Measurements from ENCODE around the gene EVPL.
"Not testable (repeated sequence)": the region's sequence is repeated elsewhere in the genome, so short reads cannot be mapped to it uniquely, and the experiment has no call there.

The EVPL gene

GRCh38 chr17:76044475-76045007 is 17.4 kb upstream of the EVPL start:
- not testable (repeated sequence) for H3K4me2 ChIP-seq (ENCODE audit: low read length); H3K4me3 ChIP-seq (ENCODE audit: low read length); H3K27me3 ChIP-seq (ENCODE audit: control insufficient read depth, insufficient read depth, low read length); H3K9ac ChIP-seq (ENCODE audit: low read depth, low read length); H3K9me3 ChIP-seq (replicated peaks; ENCODE audit: low read length)
- H3K4me1 ChIP-seq (ENCODE audit: control insufficient read depth, insufficient read depth, low read length), result peaks cover 15% of the 10 kb centered on the region
- H3K36me3 ChIP-seq (ENCODE audit: insufficient read depth, low read length), result peaks cover 89% of the 10 kb centered on the region

DNA sequence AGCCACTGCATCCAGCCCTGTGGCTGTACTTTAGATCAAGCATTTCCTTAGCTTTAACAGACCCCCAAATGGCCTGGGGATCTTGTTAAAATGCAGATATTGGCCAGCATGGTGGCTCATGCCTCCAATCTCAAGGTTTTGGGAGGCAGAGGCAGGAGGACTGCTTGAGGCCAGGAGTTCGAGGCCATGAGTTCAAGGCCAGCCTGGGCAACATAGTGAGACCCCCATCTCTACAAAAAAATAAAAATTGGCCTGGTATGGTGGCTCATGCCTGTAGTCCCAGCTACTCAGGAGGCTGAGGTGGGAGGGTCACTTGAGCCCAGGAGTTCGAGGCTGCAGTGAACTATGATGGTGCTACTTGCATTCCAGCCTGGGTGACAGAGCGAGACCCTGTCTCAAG is 15.8 kb upstream of the EVPL start:
- H3K4me3 ChIP-seq (ENCODE audit: low read length); H3K9ac ChIP-seq (ENCODE audit: low read depth, low read length); H3K9me3 ChIP-seq (replicated peaks; ENCODE audit: low read length); H3K4me2 ChIP-seq (ENCODE audit: low read length); H3K4me1 ChIP-seq (ENCODE audit: control insufficient read depth, insufficient read depth, low read length); H3K27me3 ChIP-seq (ENCODE audit: control insufficient read depth, insufficient read depth, low read length): not testable (repeated sequence)
- H3K36me3 ChIP-seq (ENCODE audit: insufficient read depth, low read length), result peaks cover 83% of the 10 kb centered on the region

DNA sequence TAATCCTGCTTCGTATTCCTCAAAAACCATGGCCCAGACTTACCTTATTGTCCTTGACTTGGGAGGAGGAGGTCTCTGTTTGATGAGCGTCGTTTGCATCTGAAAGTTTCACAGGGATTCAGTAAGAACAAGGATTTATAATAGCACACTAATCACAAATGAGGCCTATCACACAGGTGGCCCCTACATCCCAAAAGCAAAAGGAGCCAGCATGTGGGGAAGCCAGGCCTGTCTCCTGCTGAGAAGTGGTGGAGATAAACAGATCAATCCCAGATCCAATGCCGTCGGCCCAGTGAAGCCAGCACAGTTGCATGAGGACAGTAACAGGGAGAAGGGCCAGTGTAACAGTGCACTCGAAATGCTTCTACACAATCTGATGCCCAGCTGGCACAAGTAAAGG is 13.3 kb upstream of the EVPL start:
- peaks cover 64% of the 10 kb centered on the region for H3K36me3 ChIP-seq (ENCODE audit: insufficient read depth, low read length)
- H3K4me3 ChIP-seq (ENCODE audit: low read length), result no peak overlapping the region
- H3K9me3 ChIP-seq (replicated peaks; ENCODE audit: low read length), result no peaks in the 10 kb centered on the region
- no peaks in the 10 kb centered on the region for H3K27me3 ChIP-seq (ENCODE audit: control insufficient read depth, insufficient read depth, low read length)
- H3K9ac ChIP-seq (ENCODE audit: low read depth, low read length), result no peak overlapping the region
- H3K4me2 ChIP-seq (ENCODE audit: low read length), result no peak overlapping the region
- H3K4me1 ChIP-seq (ENCODE audit: control insufficient read depth, insufficient read depth, low read length), result no peaks in the 10 kb centered on the region

- H3K4me1 ChIP-seq (ENCODE audit: control insufficient read depth, insufficient read depth, low read length), result no peaks in the 10 kb centered on the region
- H3K9me3 ChIP-seq (replicated peaks; ENCODE audit: low read length), result no peaks in the 10 kb centered on the region
- H3K4me3 ChIP-seq (ENCODE audit: low read length), result no peak overlapping the region
- H3K9ac ChIP-seq (ENCODE audit: low read depth, low read length), result no peak overlapping the region
- no peaks in the 10 kb centered on the region for H3K27me3 ChIP-seq (ENCODE audit: control insufficient read depth, insufficient read depth, low read length)
- H3K4me2 ChIP-seq (ENCODE audit: low read length), result no peak overlapping the region
- H3K36me3 ChIP-seq (ENCODE audit: insufficient read depth, low read length), result peaks cover 52% of the 10 kb centered on the region
Measured at GRCh38 chr17:76039121-76039520, 12.0 kb upstream of the EVPL start.

DNA sequence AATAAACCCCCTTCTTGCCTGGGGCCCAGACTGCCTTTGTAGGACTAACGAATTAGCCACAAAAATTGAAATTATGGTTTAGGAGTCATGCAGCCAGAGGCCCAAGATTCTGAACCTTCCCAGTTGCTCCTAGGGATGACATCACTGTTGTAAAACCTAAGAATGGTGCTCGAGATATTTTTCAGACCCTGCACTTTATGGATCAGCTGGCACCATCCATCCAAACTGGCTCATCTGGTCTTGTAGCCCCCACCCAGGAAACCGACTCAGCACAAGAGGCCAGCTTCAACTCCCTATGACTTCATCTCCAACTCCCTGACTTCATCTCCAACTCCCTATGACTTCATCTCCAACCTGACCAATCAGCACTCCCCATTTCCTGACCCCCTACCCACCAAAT is 10.9 kb upstream of the EVPL start:
- Histone ChIP-seq H3K4me2 (ENCODE audit: low read length) (no peak overlapping the region), H3K4me1 (ENCODE audit: control insufficient read depth, insufficient read depth, low read length) (no peaks in the 10 kb centered on the region), H3K36me3 (ENCODE audit: insufficient read depth, low read length) (peaks cover 41% of the 10 kb centered on the region), H3K9ac (ENCODE audit: low read depth, low read length) (no peak overlapping the region), H3K9me3 (replicated peaks; ENCODE audit: low read length) (no peaks in the 10 kb centered on the region), H3K4me3 (ENCODE audit: low read length) (no peak overlapping the region), H3K27me3 (ENCODE audit: control insufficient read depth, insufficient read depth, low read length) (no peaks in the 10 kb centered on the region)

DNA sequence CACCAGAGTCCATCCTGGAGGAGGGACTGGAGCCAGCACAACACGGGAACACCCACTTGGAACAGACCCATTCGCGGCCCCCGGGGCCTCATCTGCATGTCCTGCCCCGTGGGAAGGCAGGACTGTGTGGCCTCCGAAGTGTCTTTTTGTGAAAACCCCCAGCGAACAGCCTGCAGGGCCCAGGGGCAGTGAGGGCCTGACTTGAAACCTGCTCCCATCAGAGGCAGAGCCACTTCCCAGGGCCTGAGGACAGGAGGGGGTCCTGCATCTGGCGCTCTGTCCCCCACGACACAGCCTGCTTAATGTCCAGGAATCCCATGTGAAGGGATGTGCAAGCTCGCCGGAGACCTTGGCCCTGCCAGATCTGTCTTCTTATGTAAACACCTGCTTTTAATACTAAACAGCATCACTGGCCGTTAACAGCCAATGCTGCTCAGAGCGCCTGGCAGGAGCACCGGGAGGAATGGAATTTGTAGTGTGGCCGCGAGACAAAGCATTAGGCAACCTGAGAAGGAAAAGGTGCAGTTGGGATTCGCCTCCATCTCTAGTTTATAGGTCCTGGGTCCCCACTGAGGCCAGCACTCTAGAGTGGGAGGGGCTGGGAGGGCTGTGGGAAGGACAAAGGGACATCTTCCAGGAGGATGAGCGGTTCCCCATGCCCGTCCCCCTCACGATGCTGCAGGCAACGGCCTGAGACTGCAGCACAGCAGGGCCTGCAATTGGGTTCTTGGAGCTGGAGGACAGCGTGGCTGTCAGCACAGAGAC is 9.6 kb upstream of the EVPL start:
- no peak overlapping the region for H3K4me3 ChIP-seq (ENCODE audit: low read length)
- peaks cover 32% of the 10 kb centered on the region for H3K36me3 ChIP-seq (ENCODE audit: insufficient read depth, low read length)
- no peak overlapping the region for H3K4me2 ChIP-seq (ENCODE audit: low read length)
- no peaks in the 10 kb centered on the region for H3K9me3 ChIP-seq (replicated peaks; ENCODE audit: low read length)
- H3K4me1 ChIP-seq (ENCODE audit: control insufficient read depth, insufficient read depth, low read length), result no peaks in the 10 kb centered on the region
- no peak overlapping the region for H3K9ac ChIP-seq (ENCODE audit: low read depth, low read length)
- H3K27me3 ChIP-seq (ENCODE audit: control insufficient read depth, insufficient read depth, low read length), result no peaks in the 10 kb centered on the region

DNA sequence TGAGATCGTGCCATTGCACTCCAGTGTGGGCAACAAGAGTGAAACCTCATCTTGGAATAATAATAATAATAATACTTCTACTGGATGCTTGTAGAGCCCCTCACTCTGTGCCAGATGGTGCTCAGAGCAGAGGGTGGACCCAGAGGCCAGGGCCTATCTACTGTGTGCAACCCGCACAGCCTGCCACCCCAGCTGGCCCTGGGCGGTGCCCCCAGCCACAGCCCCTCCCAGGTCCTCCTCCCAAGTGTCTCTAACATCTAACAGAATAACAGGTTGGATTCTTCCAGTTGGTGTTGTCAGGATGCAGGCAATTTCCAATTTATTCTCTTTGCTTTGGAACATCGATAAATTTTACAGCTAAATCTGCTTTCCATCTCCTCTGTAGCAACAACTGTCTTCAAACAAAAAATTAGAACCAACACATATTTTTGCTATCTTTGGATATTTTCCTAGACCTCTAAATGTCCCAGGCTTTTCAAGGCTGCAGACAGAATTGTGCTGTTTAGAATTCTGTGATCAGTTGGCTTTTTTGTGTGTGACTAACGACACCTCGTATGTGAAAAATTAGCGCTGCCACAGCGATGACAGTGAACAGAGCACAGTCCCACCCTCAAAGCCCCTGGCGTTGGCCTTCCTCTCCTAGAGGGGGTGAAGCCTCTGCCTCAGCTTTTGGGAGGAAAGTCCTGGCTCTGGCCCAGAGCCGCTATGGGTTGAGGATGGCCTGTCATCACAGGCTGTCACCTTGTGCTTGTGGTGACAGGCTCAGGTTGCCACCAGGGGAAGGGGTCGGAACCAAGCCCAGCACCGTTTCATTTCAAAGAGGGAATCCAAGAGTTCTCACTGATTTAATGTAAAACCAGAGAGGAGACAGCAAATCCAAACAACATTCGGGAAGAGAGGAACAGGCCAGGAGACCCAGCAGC is 7.6 kb upstream of the EVPL start:
- H3K4me1 ChIP-seq (ENCODE audit: control insufficient read depth, insufficient read depth, low read length), result peaks cover 7% of the 10 kb centered on the region
- no peak overlapping the region for H3K4me3 ChIP-seq (ENCODE audit: low read length)
- no peak overlapping the region for H3K9ac ChIP-seq (ENCODE audit: low read depth, low read length)
- peaks cover 14% of the 10 kb centered on the region for H3K36me3 ChIP-seq (ENCODE audit: insufficient read depth, low read length)
- H3K27me3 ChIP-seq (ENCODE audit: control insufficient read depth, insufficient read depth, low read length), result no peaks in the 10 kb centered on the region
- H3K9me3 ChIP-seq (replicated peaks; ENCODE audit: low read length), result no peaks in the 10 kb centered on the region
- H3K4me2 ChIP-seq (ENCODE audit: low read length), result no peak overlapping the region

GRCh38 chr17:76033139-76033538 is 6.0 kb upstream of the EVPL start:
- Histone ChIP-seq H3K4me1 (ENCODE audit: control insufficient read depth, insufficient read depth, low read length) (peaks cover 12% of the 10 kb centered on the region), H3K9me3 (replicated peaks; ENCODE audit: low read length) (no peaks in the 10 kb centered on the region), H3K36me3 (ENCODE audit: insufficient read depth, low read length) (peaks cover 4% of the 10 kb centered on the region), H3K9ac (ENCODE audit: low read depth, low read length) (no peak overlapping the region), H3K4me3 (ENCODE audit: low read length) (no peak overlapping the region), H3K27me3 (ENCODE audit: control insufficient read depth, insufficient read depth, low read length) (no peaks in the 10 kb centered on the region), H3K4me2 (ENCODE audit: low read length) (no peak overlapping the region)

DNA sequence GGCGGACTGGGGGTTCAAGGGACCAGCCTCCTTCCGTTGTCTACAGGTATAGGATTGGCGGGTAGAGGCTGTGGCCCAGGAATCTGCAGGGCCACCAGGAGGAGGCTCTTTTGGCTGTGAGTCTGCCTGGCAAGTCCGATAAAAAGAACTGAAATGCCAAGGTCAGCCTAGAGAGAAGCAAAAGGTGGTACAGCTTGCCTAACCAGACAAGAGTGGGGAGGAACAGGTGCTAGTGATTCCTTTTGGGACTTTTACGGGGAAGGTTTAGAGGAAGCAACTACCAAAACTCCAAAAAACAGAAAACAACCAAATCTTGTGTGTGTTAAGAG is 5.6 kb upstream of the EVPL start:
- H3K9me3 ChIP-seq (replicated peaks; ENCODE audit: low read length), result no peaks in the 10 kb centered on the region
- H3K27me3 ChIP-seq (ENCODE audit: control insufficient read depth, insufficient read depth, low read length), result no peaks in the 10 kb centered on the region
- no peak overlapping the region for H3K4me2 ChIP-seq (ENCODE audit: low read length)
- peaks cover 12% of the 10 kb centered on the region for H3K4me1 ChIP-seq (ENCODE audit: control insufficient read depth, insufficient read depth, low read length)
- no peak overlapping the region for H3K4me3 ChIP-seq (ENCODE audit: low read length)
- H3K9ac ChIP-seq (ENCODE audit: low read depth, low read length), result no peak overlapping the region
- H3K36me3 ChIP-seq (ENCODE audit: insufficient read depth, low read length), result peaks cover under 1% of the 10 kb centered on the region

GRCh38 chr17:76032073-76032779 is 5.1 kb upstream of the EVPL start:
- Histone ChIP-seq H3K4me3 (ENCODE audit: low read length) (no peak overlapping the region), H3K9me3 (replicated peaks; ENCODE audit: low read length) (no peaks in the 10 kb centered on the region), H3K4me2 (ENCODE audit: low read length) (no peak overlapping the region), H3K9ac (ENCODE audit: low read depth, low read length) (no peak overlapping the region), H3K4me1 (ENCODE audit: control insufficient read depth, insufficient read depth, low read length) (peaks cover 12% of the 10 kb centered on the region), H3K36me3 (ENCODE audit: insufficient read depth, low read length) (no peaks in the 10 kb centered on the region), H3K27me3 (ENCODE audit: control insufficient read depth, insufficient read depth, low read length) (no peaks in the 10 kb centered on the region)

GRCh38 chr17:76026714-76027158 is 370 bp downstream of the EVPL start:
- no peaks in the 10 kb centered on the region for H3K36me3 ChIP-seq (ENCODE audit: insufficient read depth, low read length)
- no peak overlapping the region for H3K4me2 ChIP-seq (ENCODE audit: low read length)
- no peak overlapping the region for H3K4me3 ChIP-seq (ENCODE audit: low read length)
- H3K9ac ChIP-seq (ENCODE audit: low read depth, low read length), result no peak overlapping the region
- H3K4me1 ChIP-seq (ENCODE audit: control insufficient read depth, insufficient read depth, low read length), result peaks cover 12% of the 10 kb centered on the region
- no peaks in the 10 kb centered on the region for H3K27me3 ChIP-seq (ENCODE audit: control insufficient read depth, insufficient read depth, low read length)
- H3K9me3 ChIP-seq (replicated peaks; ENCODE audit: low read length), result no peaks in the 10 kb centered on the region
